NCI-H524 (cell line): ENCODE measurements around the gene NFKB2.

Experiments
- DNase-seq, 2 experiments: peaks; one replicate each; lab custom pipeline; 2025; lab: John Stamatoyannopoulos, UW

The NFKB2 gene

GRCh38 chr10:102422545-102423129 lies 27.1 kb downstream of the NFKB2 start:
- no peak for DNase-seq

GRCh38 chr10:102423372-102423968 lies 28.0 kb downstream of the NFKB2 start:
- no peak for DNase-seq

- no peak for DNase-seq
Measured at GRCh38 chr10:102424145-102424544, 28.6 kb downstream of the NFKB2 start.

GRCh38 chr10:102424916-102425315 lies 29.4 kb downstream of the NFKB2 start:
- DNase-seq, result no peak

- no peak for DNase-seq
Measured at GRCh38 chr10:102425444-102425843, 29.9 kb downstream of the NFKB2 start.

GRCh38 chr10:102426803-102427287 lies 31.3 kb downstream of the NFKB2 start:
- DNase-seq, result no peak

- no peak for DNase-seq
Measured at GRCh38 chr10:102429468-102429867, 34.0 kb downstream of the NFKB2 start.

GRCh38 chr10:102431452-102432124 lies 36.1 kb downstream of the NFKB2 start:
- peak in 1 of 2 experiments; percentile 36 for DNase-seq

- peak; percentile 70 to 87 for DNase-seq
Measured at GRCh38 chr10:102432162-102432950, 36.9 kb downstream of the NFKB2 start, which contains the start of gene CUEDC2. Gene CUEDC2 (minus strand): TSS chr10:102432574. CDS start chr10:102425188, 7,386 bp downstream.

- DNase-seq, result no peak
Measured at GRCh38 chr10:102433619-102434046, 38.1 kb downstream of the NFKB2 start.

- no peak for DNase-seq
Measured at GRCh38 chr10:102434394-102435132, 39.1 kb downstream of the NFKB2 start.

- no peak for DNase-seq
Measured at GRCh38 chr10:102435133-102435497, 39.6 kb downstream of the NFKB2 start.

GRCh38 chr10:102435529-102436233 lies 40.2 kb downstream of the NFKB2 start:
- DNase-seq, result no peak

GRCh38 chr10:102436312-102436711 lies 40.8 kb downstream of the NFKB2 start:
- DNase-seq, result no peak

GRCh38 chr10:102437515-102437914 lies 42.0 kb downstream of the NFKB2 start:
- DNase-seq, result no peak

- DNase-seq, result no peak
Measured at GRCh38 chr10:102438374-102438773, 42.9 kb downstream of the NFKB2 start.

GRCh38 chr10:102444851-102445250 lies 49.3 kb downstream of the NFKB2 start:
- no peak for DNase-seq

- peak in 1 of 2 experiments; percentile 29 for DNase-seq
Measured at GRCh38 chr10:102449321-102450123, 54.0 kb downstream of the NFKB2 start.

GRCh38 chr10:102450124-102450373 lies 54.5 kb downstream of the NFKB2 start:
- DNase-seq, result no peak

GRCh38 chr10:102450374-102451104 lies 55.0 kb downstream of the NFKB2 start:
- DNase-seq, result peak; percentile 12 to 71
